NCI-H2227 treated with DMSO at 0.1 percent for 48 hours (cell line): ENCODE data around the gene SLC22A13.
"Not testable (repeated sequence)": the region's sequence is repeated elsewhere in the genome, so short reads cannot be mapped to it uniquely, and the experiment has no call there.

ENCODE experiments used
- DNase-seq: peaks from one replicate; lab custom pipeline; 2025; lab: John Stamatoyannopoulos, UW

The SLC22A13 gene

GRCh38 chr3:38297947-38298711, 32.5 kb downstream of the SLC22A13 start:
- DNase-seq = no peak

GRCh38 chr3:38306941-38307340, 41.3 kb downstream of the SLC22A13 start:
- DNase-seq = no peak

DNA sequence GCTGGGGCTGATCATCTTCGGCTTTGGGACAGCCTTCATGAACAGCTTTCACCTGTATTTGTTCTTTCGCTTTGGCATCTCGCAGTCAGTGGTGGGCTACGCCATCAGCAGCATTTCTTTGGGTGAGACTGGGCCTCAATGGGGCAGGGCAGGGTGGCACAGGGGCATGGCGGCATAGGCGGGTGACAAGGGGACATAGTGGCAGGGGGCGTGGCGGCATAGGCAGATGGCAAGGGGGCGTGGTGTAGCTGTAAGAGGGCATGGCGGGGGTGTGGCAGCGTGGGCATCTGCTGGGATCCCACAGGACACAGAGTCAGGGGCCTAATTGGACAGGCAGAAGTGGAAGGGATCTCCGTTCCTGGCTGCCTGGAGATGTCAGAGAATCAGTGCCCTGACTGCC, 42.0 kb downstream of the SLC22A13 start:
- no peak for DNase-seq

DNA sequence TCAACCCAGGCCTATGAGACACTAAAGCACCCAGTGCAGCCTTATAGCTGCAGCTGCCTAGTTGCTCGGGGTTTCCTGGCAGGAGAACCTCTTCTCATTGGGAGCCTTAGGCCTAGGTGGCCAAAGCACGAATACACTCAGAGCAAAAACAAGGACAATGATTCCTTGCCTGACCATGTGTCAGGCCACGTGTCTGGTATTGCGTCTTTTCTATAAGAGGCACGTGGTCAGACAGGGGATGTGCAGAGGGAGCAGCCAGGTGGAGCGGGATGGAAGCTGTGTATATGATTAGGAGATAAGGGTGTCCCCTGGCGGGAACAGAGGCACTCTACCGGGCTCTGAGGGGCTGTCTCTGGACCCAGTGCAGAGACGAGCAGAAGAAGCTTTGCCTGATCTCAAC, 42.8 kb downstream of the SLC22A13 start:
- no peak for DNase-seq

- DNase-seq = no peak
These were observed 45.9 kb downstream of the SLC22A13 start for GRCh38 chr3:38311476-38311875.

DNA sequence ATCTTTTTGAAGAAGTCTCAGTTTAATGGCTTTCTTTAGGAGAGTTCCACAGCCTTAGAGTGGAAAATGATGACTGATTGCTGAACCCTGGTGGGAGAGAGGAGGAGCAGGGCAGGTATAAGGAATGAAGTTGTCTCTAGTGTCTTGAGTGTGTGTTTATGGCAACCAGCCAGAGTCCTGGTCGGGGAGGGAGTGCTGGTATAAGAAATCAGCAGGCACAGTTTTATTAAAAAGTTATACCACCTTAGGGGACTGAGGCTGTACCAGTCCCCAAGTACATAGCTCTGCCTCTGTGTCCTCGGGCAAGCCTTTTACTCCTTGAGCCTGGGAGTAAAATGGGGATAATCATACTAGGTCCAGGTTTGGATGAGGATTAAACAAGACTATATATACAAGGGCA, 46.3 kb downstream of the SLC22A13 start:
- no peak for DNase-seq

- no peak for DNase-seq
These were observed 46.7 kb downstream of the SLC22A13 start for GRCh38 chr3:38312356-38312755.

DNA sequence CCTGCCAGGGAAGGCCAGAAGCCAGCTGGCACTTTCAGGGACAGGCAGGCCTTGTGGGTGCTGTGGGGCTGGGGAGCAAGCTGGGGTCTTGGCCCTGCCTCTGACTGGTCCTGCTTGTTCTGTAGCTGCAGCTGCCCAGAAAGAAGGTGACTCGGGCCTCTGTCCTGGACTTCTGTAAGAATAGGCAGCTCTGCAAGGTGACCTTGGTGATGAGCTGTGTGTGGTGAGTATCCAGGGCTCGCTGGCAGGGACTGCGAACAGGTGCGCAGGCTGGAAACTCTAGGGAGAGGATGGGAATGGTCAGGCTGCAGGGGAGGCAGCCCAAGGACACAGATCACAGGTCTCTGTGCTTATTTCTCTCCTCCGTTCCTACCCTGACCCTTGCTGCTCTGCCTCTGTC, 47.7 kb downstream of the SLC22A13 start:
- DNase-seq = no peak

DNA sequence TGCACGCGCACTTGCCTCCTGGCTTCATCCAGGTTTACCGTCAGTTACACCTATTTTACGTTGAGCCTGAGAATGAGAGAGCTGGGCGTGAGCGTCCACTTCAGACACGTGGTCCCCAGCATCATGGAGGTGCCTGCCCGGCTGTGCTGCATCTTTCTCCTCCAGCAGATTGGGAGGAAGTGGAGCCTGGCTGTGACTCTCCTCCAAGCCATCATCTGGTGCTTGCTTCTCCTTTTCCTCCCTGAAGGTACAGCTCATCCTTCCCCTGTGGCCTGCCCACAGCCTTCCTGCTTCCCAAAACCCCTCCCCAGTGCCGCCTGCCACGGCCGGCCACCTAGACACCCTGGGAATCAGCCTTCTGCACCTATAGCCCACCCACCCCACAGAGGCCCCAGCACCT, 48.1 kb downstream of the SLC22A13 start:
- DNase-seq = no peak

GRCh38 chr3:38314112-38314763, 48.6 kb downstream of the SLC22A13 start:
- no peak for DNase-seq

DNA sequence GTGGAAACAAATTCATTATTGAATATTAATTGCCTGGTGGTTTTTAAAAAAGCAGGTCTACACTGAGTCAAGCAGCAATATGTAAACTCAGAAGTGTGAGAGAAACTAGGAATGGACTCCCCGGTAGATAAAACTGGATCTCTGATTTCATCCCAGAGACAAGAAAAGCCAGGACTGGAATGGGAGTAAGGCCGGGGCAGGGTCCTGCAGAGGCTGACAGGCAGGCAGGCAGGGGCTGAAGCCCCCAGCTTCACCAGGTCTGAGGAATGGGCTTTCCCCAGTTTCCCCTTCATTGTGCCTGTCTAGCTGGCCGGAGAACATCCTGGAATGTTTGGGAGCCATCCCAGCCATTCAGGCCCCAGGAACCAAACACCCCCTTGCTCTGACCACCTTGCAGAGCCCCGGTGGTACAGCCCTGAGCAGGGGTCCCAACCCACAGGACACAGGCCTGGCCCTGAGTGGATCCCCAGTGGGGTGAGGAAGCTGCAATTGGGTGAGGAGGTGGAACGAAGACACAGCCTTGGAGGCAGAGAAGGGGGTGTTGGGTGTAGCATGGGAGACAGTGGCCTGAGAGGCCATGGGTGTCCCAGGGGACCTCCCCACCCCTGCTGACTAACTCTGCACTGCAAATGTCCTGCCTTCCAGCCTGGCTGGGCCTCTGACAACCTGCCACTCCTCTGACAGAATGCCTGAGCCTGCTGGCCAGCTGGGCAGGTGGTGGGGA, 49.3 kb downstream of the SLC22A13 start:
- no peak for DNase-seq

- no peak for DNase-seq
These were observed 50.0 kb downstream of the SLC22A13 start for GRCh38 chr3:38315488-38316230.

DNA sequence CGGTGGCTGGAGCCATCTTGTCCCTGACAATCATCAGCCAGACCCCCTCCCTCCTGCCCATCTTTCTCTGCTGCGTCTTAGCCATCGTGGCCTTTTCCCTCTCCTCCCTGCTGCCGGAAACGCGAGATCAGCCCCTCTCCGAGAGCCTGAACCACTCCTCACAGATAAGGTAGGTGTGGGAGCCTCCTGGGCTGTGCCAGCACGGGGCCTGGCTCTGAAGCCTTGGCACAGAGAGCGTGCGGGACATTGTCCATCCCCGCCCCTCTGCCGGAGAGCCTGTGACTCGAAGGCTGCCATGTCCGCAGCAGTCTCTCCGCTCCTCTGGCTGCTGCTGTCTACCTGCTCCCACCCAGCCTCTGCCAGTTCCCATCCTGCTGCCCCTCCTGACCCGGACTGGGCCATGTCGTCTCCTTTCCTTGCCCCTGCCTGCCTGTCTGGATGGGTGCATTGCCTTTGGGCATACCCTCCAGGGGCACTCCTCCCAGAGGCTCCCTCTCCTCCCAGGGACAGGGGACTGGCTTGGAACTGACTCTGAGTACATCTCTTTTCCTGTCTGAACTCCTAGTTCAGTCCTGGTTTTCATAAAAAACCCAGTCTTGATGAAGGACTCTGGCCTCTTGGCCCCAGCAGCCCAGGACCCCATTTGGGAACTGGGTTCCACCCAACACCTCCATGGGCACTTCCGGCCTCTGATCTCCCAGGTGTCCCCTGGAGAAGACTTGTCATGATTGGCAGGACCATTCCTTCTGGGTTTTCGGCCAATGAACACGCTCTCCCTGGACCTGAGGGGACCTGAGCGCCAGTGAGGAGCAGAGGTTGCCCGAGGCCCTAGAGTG, 51.0 kb downstream of the SLC22A13 start:
- no peak for DNase-seq

DNA sequence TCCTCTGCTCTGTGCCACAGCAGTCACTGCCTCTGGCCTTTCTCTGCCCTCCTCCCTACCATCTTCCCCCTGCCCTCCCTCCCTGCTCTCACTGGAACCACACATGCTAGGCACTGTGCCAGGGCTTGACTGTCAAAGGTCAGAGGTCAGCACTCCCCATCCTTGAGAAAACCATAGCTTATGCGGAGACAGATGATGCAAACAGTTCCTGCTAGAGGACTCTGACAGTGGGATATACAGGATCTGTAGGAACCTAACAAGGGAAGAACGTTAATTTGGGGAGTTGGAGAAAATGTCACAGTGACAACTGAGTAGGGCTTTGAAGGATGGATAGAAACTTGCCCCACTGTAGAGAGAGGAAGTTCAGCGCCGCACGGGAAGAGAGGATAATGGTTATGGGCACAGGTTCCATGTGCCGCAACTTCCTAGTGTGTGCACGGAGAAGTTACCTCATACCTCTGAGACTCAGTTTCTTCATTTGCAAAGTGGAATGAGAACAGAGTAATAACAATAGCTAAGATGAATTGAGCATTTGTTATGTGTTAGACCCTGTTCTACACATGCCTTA, 51.7 kb downstream of the SLC22A13 start:
- DNase-seq = no peak

GRCh38 chr3:38318766-38319671, 53.4 kb downstream of the SLC22A13 start:
- DNase-seq = no peak

GRCh38 chr3:38320638-38321037, 55.0 kb downstream of the SLC22A13 start:
- DNase-seq = not testable (repeated sequence)

- no peak for DNase-seq
These were observed 57.4 kb downstream of the SLC22A13 start for GRCh38 chr3:38323060-38323459.

DNA sequence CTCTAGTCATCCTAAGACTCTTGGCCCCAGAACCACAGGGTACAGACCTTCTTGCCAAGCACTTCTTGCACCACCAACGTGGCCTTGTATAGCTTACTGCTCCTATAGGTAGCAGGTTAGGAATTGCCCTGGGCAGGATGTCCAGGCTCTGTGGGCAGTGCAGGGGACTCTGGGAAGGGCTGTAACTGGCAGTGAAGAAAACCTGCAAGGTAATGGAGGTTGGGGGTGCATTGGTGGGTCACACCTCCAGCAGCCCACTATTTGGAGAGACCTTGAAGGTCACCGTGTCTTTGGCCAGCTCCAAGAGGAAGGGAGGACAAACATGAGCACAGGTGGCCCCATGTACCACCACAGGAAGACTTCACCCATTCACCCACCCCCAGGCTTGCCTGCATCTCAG, 59.6 kb downstream of the SLC22A13 start:
- no peak for DNase-seq

DNA sequence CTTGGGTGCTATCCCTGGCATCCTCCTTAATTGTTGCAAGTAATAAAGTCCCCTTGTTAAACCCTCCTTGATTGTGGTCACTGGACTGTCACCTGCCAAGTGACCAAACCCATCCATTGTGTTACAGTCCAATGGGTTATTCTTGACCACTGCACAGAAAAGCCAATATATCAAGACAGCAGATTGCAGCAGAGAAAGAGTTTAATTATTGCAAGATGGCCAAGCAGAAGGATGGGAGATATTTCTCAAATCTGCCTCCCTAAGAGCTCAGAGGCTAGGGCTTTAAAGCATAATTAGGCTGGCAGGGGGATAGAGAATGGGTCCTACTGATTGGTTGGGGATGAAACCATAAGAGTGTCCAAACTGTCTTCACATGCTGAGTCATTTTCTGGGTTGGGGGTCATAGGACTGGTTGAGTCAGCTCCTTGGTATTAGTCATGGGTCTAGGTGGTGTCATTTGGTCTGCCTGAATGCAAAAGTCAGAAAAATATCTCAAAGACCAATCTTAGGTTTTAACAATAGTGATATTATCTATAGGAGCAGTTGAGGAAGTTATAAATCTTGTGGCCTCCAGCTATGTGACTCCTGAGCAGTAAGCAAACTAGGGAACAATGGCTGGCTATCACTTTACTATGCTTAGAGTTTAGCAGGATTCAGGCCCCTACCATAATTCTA, 61.9 kb downstream of the SLC22A13 start:
- no peak for DNase-seq
